Ovary (tissue), 9 donors: ENCODE measurements around the gene NOL7. TPM values are rescaled to one million over a fixed set of nuclear protein-coding genes. Genes with fewer than 3 reads are reported as not detected.

Experiments
- DNase-seq, 5 donors: peaks; one replicate each; pipeline ENCODE4 v3.0.0-alpha.2; 2019 to 2020
- H3K27ac ChIP-seq, 2 donors: fragments of 200-600 bp; one replicate each; pipeline versions ENCODE4 v1.5.1 to v1.8.0; 2019 to 2022
- H3K27me3 ChIP-seq: fragments of 200-600 bp; one replicate; pipeline ENCODE4 v1.8.0; 2022
- H3K36me3 ChIP-seq: fragments of 200-600 bp; sonication (generic); one replicate; pipeline ENCODE4 v1.5.1; 2019
- H3K4me1 ChIP-seq: one replicate; pipeline ENCODE4 v1.8.1; 2013; ENCODE audit warnings: mild to moderate bottlenecking, moderate library complexity; ENCODE audit not compliant: insufficient read depth
- H3K4me3 ChIP-seq: fragments of 200-600 bp; sonication (generic); one replicate; pipeline ENCODE4 v1.5.1; 2017
- H3K9me3 ChIP-seq, 2 donors: fragments of 200-600 bp in 1 of 2; sonication (generic) in 1 of 2; one replicate each; pipeline versions ENCODE4 v1.5.1 to v1.8.1; 2013 to 2019; ENCODE audit warnings: mild to moderate bottlenecking in 1 of 2, moderate library complexity in 1 of 2
- CTCF ChIP-seq, 3 donors: fragments of 450-650 bp in 2 of 3; fragments of 200-600 bp in 1 of 3; IDR thresholded peaks; one replicate each; pipeline versions ENCODE4 v1.5.1 to v1.8.0; 2016 to 2022; ENCODE audit warnings: antibody characterized with exemption in 3 of 3, mild to moderate bottlenecking in 1 of 3
- EP300 ChIP-seq: sonication (generic); formaldehyde crosslinking; IDR thresholded peaks from one replicate; pipeline ENCODE4 v1.6.1; 2017; ENCODE audit warnings: antibody characterized with exemption
- POLR2A ChIP-seq: fragments of 450-650 bp; IDR thresholded peaks from one replicate; pipeline ENCODE4 v1.6.1; 2017; ENCODE audit warnings: antibody characterized with exemption, mild to moderate bottlenecking, moderate library complexity
- WGBS, 3 donors: extraction: QIAGEN DNeasy Blood & Tissue Kit in 1 of 3; methylation state at CpG; one replicate each; pipeline versions ENCODE4 v1.1.5 to v1.1.7; 2013 to 2017; 5-methylcytosine and 5-hydroxymethylcytosine counted together
- intact Hi-C, 4 donors: fragments of 100-400 bp; cut with DNase I; formaldehyde crosslinking; loops; one replicate each; pipeline versions ENCODE4 v1.11.0 to v1.15.1; 2022 to 2023
- polyA plus RNA-seq, 2 donors: library from polyadenylated mRNA; stranded (reverse); fragments of 200-250 nt in 1 of 2; fragments of 350-450 nt in 1 of 2; fragmentation: Illumina TruSeq in 1 of 2; extraction: RNeasy Lipid Tissue Mini Kit (QIAGEN cat#74804) in 1 of 2; gene quantifications; one replicate each; pipeline ENCODE4 v1.2.3, GENCODE V29; 2013 to 2014
- total RNA-seq, 7 donors: library from RNA; depleted of rRNA in 2 of 7; stranded (reverse); fragments of >200 nt in 2 of 7; fragmentation: NEBNext Ultra II Directional in 3 of 7; extraction: Animal tissue kit (Norgen Biotek cat#: 25700) in 3 of 7; gene quantifications; one replicate each; pipeline versions ENCODE4 v1.1.0 to v1.2.4, GENCODE V29; 2016 to 2023
- donor health status: DM: no; HTN: no; CAD: no; lungs with moderate emphysema.
- donor health status: DM: no; HTN: no; CAD: no.
- donor health status: Bipolar disorder and iron deficiency.
- donor health status: DM: yes; HTN: yes; CAD: no.
- donor health status: DM: no; HTN: no; CAD: no.
- donor health status: DM: yes; HTN: yes; CAD: no.

Gene NOL7
- total and polyA plus RNA-seq, 9 donors, result 49.3 to 77.7 (median 62.6) TPM

- WGBS, 3 donors, result 56 to 71% (median 63%) methylated on average over 4 of the region's 4 CpGs
- intact Hi-C loops, result loop anchor here (5.0 to 10.0 kb wide), 5 partner anchors 93 to 183 kb away; partner anchors contain the start of gene RANBP9 (in 2 of the 4)
- Histone ChIP-seq H3K9me3 (no peaks in the 10 kb centered on the region), H3K36me3 (no peaks in the 10 kb centered on the region), H3K27me3 (no peaks in the 10 kb centered on the region), H3K4me1 (peaks cover 1% of the 10 kb centered on the region), H3K4me3 (no peak overlapping the region), H3K27ac (no peak overlapping the region)
- TF ChIP-seq EP300 (no peak), CTCF (IDR thresholded peaks at IDR 0.05) (no peak), POLR2A (no peak)
- no peak for DNase-seq
These were observed 3.4 kb upstream of the NOL7 start for GRCh38 chr6:13611715-13612114.

GRCh38 chr6:13613029-13613594 lies 2.0 kb upstream of the NOL7 start:
- intact Hi-C loops, result loop anchor here (5.0 to 10.0 kb wide), 5 partner anchors 92 to 182 kb away; partner anchors contain the start of gene RANBP9 (in 2 of the 4)
- peaks cover 1% of the 10 kb centered on the region for H3K4me1 ChIP-seq
- H3K27ac ChIP-seq, result no peak overlapping the region
- no peak overlapping the region for H3K4me3 ChIP-seq
- WGBS, 3 donors, result 60 to 63% (median 63%) methylated on average over 3 of the region's 3 CpGs
- no peaks in the 10 kb centered on the region for H3K27me3 ChIP-seq
- DNase-seq, result no peak
- no peaks in the 10 kb centered on the region for H3K9me3 ChIP-seq
- H3K36me3 ChIP-seq, result no peaks in the 10 kb centered on the region
- TF ChIP-seq EP300 (no peak), POLR2A (no peak), CTCF (IDR thresholded peaks at IDR 0.05) (no peak)

- TF ChIP-seq CTCF (IDR thresholded peaks at IDR 0.05), result no peak
- TF ChIP-seq POLR2A, result no peak
- TF ChIP-seq EP300, result no peak
- WGBS, 3 donors, result 4 to 5% (median 5%) methylated on average over 38 of the region's 38 CpGs
These were observed 809 bp upstream of the NOL7 start for GRCh38 chr6:13614126-13614925.

GRCh38 chr6:13615792-13616120 lies 621 bp downstream of the NOL7 start:
- Histone ChIP-seq H3K27me3 (no peaks in the 10 kb centered on the region), H3K36me3 (no peaks in the 10 kb centered on the region), H3K4me1 (peaks cover 1% of the 10 kb centered on the region), H3K4me3 (peak overlapping the region; percentile 98), H3K9me3 (no peaks in the 10 kb centered on the region), H3K27ac (peak overlapping the region; percentile 10 to 78)
- WGBS, 3 donors, result 0% methylated on average over 14 of the region's 14 CpGs
- peak; percentile 37 to 71 (median 55) for DNase-seq
- no peak for TF ChIP-seq CTCF (IDR thresholded peaks at IDR 0.05)
- no peak for TF ChIP-seq EP300
- TF ChIP-seq POLR2A, result no peak
- intact Hi-C loops, result loop anchor here in 3 of 4 donors (5.0 to 10.0 kb wide), 5 partner anchors 89 to 179 kb away; partner anchors contain the start of gene RANBP9 (in 1 of the 3)

More at GRCh38 chr6:13614126-13614925, 809 bp upstream of the NOL7 start:
- no peaks in the 10 kb centered on the region for H3K36me3 ChIP-seq
- H3K4me1 ChIP-seq, result peaks cover 1% of the 10 kb centered on the region
- DNase-seq, result no peak
- H3K9me3 ChIP-seq, result no peaks in the 10 kb centered on the region
- no peaks in the 10 kb centered on the region for H3K27me3 ChIP-seq
- H3K4me3 ChIP-seq, result peak overlapping the region; percentile 98
- intact Hi-C loops, result loop anchor here (5.0 to 10.0 kb wide), 5 partner anchors 90 to 180 kb away; partner anchors contain the start of gene RANBP9 (in 2 of the 4)
- H3K27ac ChIP-seq, result peak overlapping the region in 1 of 2 donors; percentile 78
